Esophagus mucosa (tissue), 1 donor: ENCODE data around the gene MROH2A. TPM values are rescaled to one million over a fixed set of nuclear protein-coding genes. Genes with fewer than 3 reads are reported as not detected.
"Not testable (repeated sequence)": the region's sequence is repeated elsewhere in the genome, so short reads cannot be mapped to it uniquely, and the experiment has no call there.

Experiments
- ATAC-seq: fragments of 200-7000 bp; cut with Tn5 transposase; one replicate; pipeline ENCODE4 v1.9.1; 2020
- total RNA-seq: library from RNA; stranded (reverse); gene quantifications from one replicate; pipeline ENCODE4 v1.2.4, GENCODE V29; 2023
- donor health status: DM: yes; HTN: yes; CAD: no.

MROH2A gene
- 0.52 TPM for total RNA-seq

- no peak for ATAC-seq
Measured at GRCh38 chr2:233778030-233778429, at the start of gene MROH2A. TSS of gene MROH2A (plus strand) at chr2:233778330. CDS start at chr2:233779359, 1,029 bp downstream.

GRCh38 chr2:233728723-233729301 lies 49.3 kb upstream of the MROH2A start, which contains the start of gene UGT1A3:
TSS of gene UGT1A3 (plus strand) at chr2:233729042. CDS start at chr2:233729127, 85 bp downstream.
- no peak for ATAC-seq

- not testable (repeated sequence) for ATAC-seq
Measured at GRCh38 chr2:233736868-233737653, 41.1 kb upstream of the MROH2A start.

GRCh38 chr2:233740870-233741269 lies 37.3 kb upstream of the MROH2A start:
- no peak for ATAC-seq

- no peak for ATAC-seq
Measured at GRCh38 chr2:233743464-233744259, 34.5 kb upstream of the MROH2A start.

- ATAC-seq: no peak
Measured at GRCh38 chr2:233745073-233745755, 32.9 kb upstream of the MROH2A start.

GRCh38 chr2:233745838-233746237 lies 32.3 kb upstream of the MROH2A start:
- not testable (repeated sequence) for ATAC-seq

- ATAC-seq: no peak
Measured at GRCh38 chr2:233746475-233747282, 31.5 kb upstream of the MROH2A start.

GRCh38 chr2:233747283-233747544 lies 30.9 kb upstream of the MROH2A start:
- no peak for ATAC-seq

GRCh38 chr2:233750689-233751088 lies 27.4 kb upstream of the MROH2A start:
- ATAC-seq: not testable (repeated sequence)

- not testable (repeated sequence) for ATAC-seq
Measured at GRCh38 chr2:233751212-233752009, 26.7 kb upstream of the MROH2A start.

- no peak for ATAC-seq
Measured at GRCh38 chr2:233754872-233755611, 23.1 kb upstream of the MROH2A start.

GRCh38 chr2:233756429-233757081 lies 21.6 kb upstream of the MROH2A start:
- no peak for ATAC-seq

- no peak for ATAC-seq
Measured at GRCh38 chr2:233758141-233758540, 20.0 kb upstream of the MROH2A start.

GRCh38 chr2:233758849-233759248 lies 19.3 kb upstream of the MROH2A start:
- no peak for ATAC-seq

- no peak for ATAC-seq
Measured at GRCh38 chr2:233760043-233760442, 18.1 kb upstream of the MROH2A start, which contains the start of gene UGT1A1. TSS of gene UGT1A1 (plus strand) at chr2:233760270. CDS start at chr2:233760288, 18 bp downstream.

GRCh38 chr2:233761040-233761769 lies 16.9 kb upstream of the MROH2A start:
- ATAC-seq: peak; percentile 60

- ATAC-seq: no peak
Measured at GRCh38 chr2:233764264-233764663, 13.9 kb upstream of the MROH2A start.

GRCh38 chr2:233764761-233765160 lies 13.4 kb upstream of the MROH2A start:
- no peak for ATAC-seq
